ENCODE measurements around the gene AMBRA1.

AMBRA1 gene

GRCh38 chr11:46404476-46405017 lies 189.3 kb downstream of the AMBRA1 start:
- Histone ChIP-seq H4K20me1 (ENCODE audit: low read depth, low read length) (no peaks in the 10 kb centered on the region), H3K36me3 (ENCODE audit: low read length) (no peaks in the 10 kb centered on the region), H3K4me3 (ENCODE audit: insufficient read depth, low read length, poor library complexity, severe bottlenecking) (no peak overlapping the region)

GRCh38 chr11:46402957-46403902 lies 190.6 kb downstream of the AMBRA1 start:
- no peak for TF ChIP-seq EZH2phosphoT487 (conservative IDR thresholded peaks at IDR 0.05; ENCODE audit: low read length)
- no peak for TF ChIP-seq CTCF (IDR thresholded peaks at IDR 0.05; ENCODE audit: insufficient read depth, low read length, poor library complexity, severe bottlenecking)
- no peaks in the 10 kb centered on the region for H3K9me3 ChIP-seq (ENCODE audit: insufficient read depth, low read length)
- no peak overlapping the region for H2AFZ ChIP-seq (ENCODE audit: low read depth, low read length, severe bottlenecking)
- H3K9ac ChIP-seq (ENCODE audit: low read length) = no peak overlapping the region
- H4K20me1 ChIP-seq (ENCODE audit: low read depth, low read length) = no peaks in the 10 kb centered on the region
- H3F3A ChIP-seq (ENCODE audit: insufficient read depth) = no peaks in the 10 kb centered on the region
- no peaks in the 10 kb centered on the region for H3K27me3 ChIP-seq (ENCODE audit: low read length)
- no peak overlapping the region for H3K4me2 ChIP-seq (ENCODE audit: low read depth, low read length, poor library complexity, severe bottlenecking)
- H3K36me3 ChIP-seq (ENCODE audit: low read length) = no peaks in the 10 kb centered on the region
- no peaks in the 10 kb centered on the region for H3K9me2 ChIP-seq (replicated peaks; ENCODE audit: insufficient read depth, low read length)
- no peak overlapping the region for H3K27ac ChIP-seq (ENCODE audit: low read depth, low read length)
- no peaks in the 10 kb centered on the region for H3K79me2 ChIP-seq (ENCODE audit: insufficient read depth, low read length)
- no peak overlapping the region for H3K4me3 ChIP-seq (ENCODE audit: insufficient read depth, low read length, poor library complexity, severe bottlenecking)

More at GRCh38 chr11:46404476-46405017, 189.3 kb downstream of the AMBRA1 start:
- H3F3A ChIP-seq (ENCODE audit: insufficient read depth) = no peaks in the 10 kb centered on the region
- H3K4me2 ChIP-seq (ENCODE audit: low read depth, low read length, poor library complexity, severe bottlenecking) = no peak overlapping the region
- H3K27me3 ChIP-seq (ENCODE audit: low read length) = no peaks in the 10 kb centered on the region
- H3K9me3 ChIP-seq (ENCODE audit: insufficient read depth, low read length) = no peaks in the 10 kb centered on the region
- H3K9ac ChIP-seq (ENCODE audit: low read length) = no peak overlapping the region
- H3K9me2 ChIP-seq (replicated peaks; ENCODE audit: insufficient read depth, low read length) = no peaks in the 10 kb centered on the region
- no peak overlapping the region for H3K27ac ChIP-seq (ENCODE audit: low read depth, low read length)
- no peak for TF ChIP-seq CTCF (IDR thresholded peaks at IDR 0.05; ENCODE audit: insufficient read depth, low read length, poor library complexity, severe bottlenecking)
- no peak for TF ChIP-seq EZH2phosphoT487 (conservative IDR thresholded peaks at IDR 0.05; ENCODE audit: low read length)
- no peaks in the 10 kb centered on the region for H3K79me2 ChIP-seq (ENCODE audit: insufficient read depth, low read length)
- H2AFZ ChIP-seq (ENCODE audit: low read depth, low read length, severe bottlenecking) = no peak overlapping the region

GRCh38 chr11:46397526-46397925 lies 196.3 kb downstream of the AMBRA1 start:
- Histone ChIP-seq H3K79me2 (ENCODE audit: insufficient read depth, low read length) (no peaks in the 10 kb centered on the region), H3K4me3 (ENCODE audit: insufficient read depth, low read length, poor library complexity, severe bottlenecking) (no peak overlapping the region), H4K20me1 (ENCODE audit: low read depth, low read length) (no peaks in the 10 kb centered on the region), H3K4me2 (ENCODE audit: low read depth, low read length, poor library complexity, severe bottlenecking) (no peak overlapping the region), H3K9ac (ENCODE audit: low read length) (no peak overlapping the region), H3K27me3 (ENCODE audit: low read length) (no peaks in the 10 kb centered on the region), H2AFZ (ENCODE audit: low read depth, low read length, severe bottlenecking) (no peak overlapping the region), H3K36me3 (ENCODE audit: low read length) (no peaks in the 10 kb centered on the region), H3K9me2 (replicated peaks; ENCODE audit: insufficient read depth, low read length) (no peaks in the 10 kb centered on the region), H3K9me3 (ENCODE audit: insufficient read depth, low read length) (no peaks in the 10 kb centered on the region), H3F3A (ENCODE audit: insufficient read depth) (no peaks in the 10 kb centered on the region), H3K27ac (ENCODE audit: low read depth, low read length) (no peak overlapping the region)
- no peak for TF ChIP-seq CTCF (IDR thresholded peaks at IDR 0.05; ENCODE audit: insufficient read depth, low read length, poor library complexity, severe bottlenecking)
- TF ChIP-seq EZH2phosphoT487 (conservative IDR thresholded peaks at IDR 0.05; ENCODE audit: low read length) = no peak
